ENCODE data around the gene ALDH9A1. TPM values are rescaled to one million over a fixed set of nuclear protein-coding genes. Genes with fewer than 3 reads are reported as not detected.

Gene ALDH9A1
- total RNA-seq, 4 donors from 2014 or later = 42.6 to 73.1 (median 66.1) TPM

DNA sequence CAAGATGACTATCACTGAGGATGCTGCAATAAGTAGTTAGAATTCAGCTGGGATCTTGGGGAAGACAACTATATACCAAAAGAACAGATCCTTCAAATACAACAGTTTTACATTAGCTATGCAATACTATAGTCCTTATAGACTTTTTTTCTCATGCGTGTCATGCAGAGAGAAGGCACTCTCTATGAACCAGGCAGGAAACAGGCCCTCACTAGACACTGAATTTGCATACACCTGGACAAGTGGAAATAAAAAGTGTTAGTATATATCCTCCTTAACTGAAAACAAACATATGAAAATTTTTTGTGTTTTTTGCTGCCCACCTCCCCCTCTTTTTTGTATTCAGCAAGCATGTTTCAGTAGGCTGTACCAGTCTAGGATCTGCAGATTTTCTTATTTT lies 40.4 kb upstream of the ALDH9A1 start:
- WGBS = 97% methylated on average over 1 of the region's 1 CpG
- DNase-seq (ENCODE audit: extremely low spot score) = no peak
- H3K4me3 ChIP-seq = no peak overlapping the region
- no peak overlapping the region for H3K27ac ChIP-seq (replicated peaks in 1 of 4)
- H3K27me3 ChIP-seq = no peaks in the 10 kb centered on the region
- peaks cover 0 to 5% (median 0%) of the 10 kb centered on the region in 4 donors for H3K4me1 ChIP-seq
- peaks cover 35 to 73% (median 51%) of the 10 kb centered on the region in 4 donors for H3K36me3 ChIP-seq
- TF ChIP-seq, protein P1, sequence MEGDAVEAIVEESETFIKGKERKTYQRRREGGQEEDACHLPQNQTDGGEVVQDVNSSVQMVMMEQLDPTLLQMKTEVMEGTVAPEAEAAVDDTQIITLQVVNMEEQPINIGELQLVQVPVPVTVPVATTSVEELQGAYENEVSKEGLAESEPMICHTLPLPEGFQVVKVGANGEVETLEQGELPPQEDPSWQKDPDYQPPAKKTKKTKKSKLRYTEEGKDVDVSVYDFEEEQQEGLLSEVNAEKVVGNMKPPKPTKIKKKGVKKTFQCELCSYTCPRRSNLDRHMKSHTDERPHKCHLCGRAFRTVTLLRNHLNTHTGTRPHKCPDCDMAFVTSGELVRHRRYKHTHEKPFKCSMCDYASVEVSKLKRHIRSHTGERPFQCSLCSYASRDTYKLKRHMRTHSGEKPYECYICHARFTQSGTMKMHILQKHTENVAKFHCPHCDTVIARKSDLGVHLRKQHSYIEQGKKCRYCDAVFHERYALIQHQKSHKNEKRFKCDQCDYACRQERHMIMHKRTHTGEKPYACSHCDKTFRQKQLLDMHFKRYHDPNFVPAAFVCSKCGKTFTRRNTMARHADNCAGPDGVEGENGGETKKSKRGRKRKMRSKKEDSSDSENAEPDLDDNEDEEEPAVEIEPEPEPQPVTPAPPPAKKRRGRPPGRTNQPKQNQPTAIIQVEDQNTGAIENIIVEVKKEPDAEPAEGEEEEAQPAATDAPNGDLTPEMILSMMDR (IDR thresholded peaks at IDR 0.05) = no peak
- TF ChIP-seq POLR2AphosphoS5 (IDR thresholded peaks at IDR 0.05) = no peak
- TF ChIP-seq POLR2A (IDR thresholded peaks at IDR 0.05; ENCODE audit: low read depth) = no peak
- TF ChIP-seq EP300 (IDR thresholded peaks at IDR 0.05) = no peak
- intact Hi-C loops (cut with DNase I) = no loop called here
- peaks cover 0 to 2% (median 0%) of the 10 kb centered on the region in 4 donors for H3K9me3 ChIP-seq

DNA sequence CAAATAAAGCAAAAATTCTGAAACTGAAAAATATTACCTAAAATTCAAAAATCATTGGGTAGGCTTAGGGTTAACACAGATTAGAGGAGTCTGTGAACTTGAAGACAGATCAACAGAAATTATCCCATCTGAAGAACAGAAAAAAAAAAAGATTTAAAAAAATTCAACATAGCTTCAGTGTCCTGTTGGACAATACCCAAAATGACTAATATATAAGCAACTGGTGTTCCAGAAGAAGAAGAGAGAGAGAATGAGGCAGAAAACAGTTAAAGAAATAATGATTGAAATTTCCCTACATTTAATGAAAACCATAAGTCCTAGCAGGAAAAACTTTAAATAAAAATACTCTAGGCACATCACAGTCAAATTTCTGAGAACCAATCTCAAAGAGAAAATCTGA lies 38.8 kb upstream of the ALDH9A1 start:
- H3K9me3 ChIP-seq = peaks cover 0 to 2% (median 0%) of the 10 kb centered on the region in 4 donors
- H3K4me3 ChIP-seq = no peak overlapping the region
- peaks cover 26 to 62% (median 45%) of the 10 kb centered on the region in 4 donors for H3K36me3 ChIP-seq
- intact Hi-C loops (cut with DNase I) = no loop called here
- TF ChIP-seq EP300 (IDR thresholded peaks at IDR 0.05) = no peak
- no peak for TF ChIP-seq POLR2A (IDR thresholded peaks at IDR 0.05; ENCODE audit: low read depth)
- TF ChIP-seq POLR2AphosphoS5 (IDR thresholded peaks at IDR 0.05) = no peak
- TF ChIP-seq, protein P1 (IDR thresholded peaks at IDR 0.05) = no peak
- DNase-seq (ENCODE audit: extremely low spot score) = no peak
- no peaks in the 10 kb centered on the region for H3K27me3 ChIP-seq
- H3K27ac ChIP-seq (replicated peaks in 1 of 4) = no peak overlapping the region
- H3K4me1 ChIP-seq = peaks cover 0 to 5% (median 0%) of the 10 kb centered on the region in 4 donors

DNA sequence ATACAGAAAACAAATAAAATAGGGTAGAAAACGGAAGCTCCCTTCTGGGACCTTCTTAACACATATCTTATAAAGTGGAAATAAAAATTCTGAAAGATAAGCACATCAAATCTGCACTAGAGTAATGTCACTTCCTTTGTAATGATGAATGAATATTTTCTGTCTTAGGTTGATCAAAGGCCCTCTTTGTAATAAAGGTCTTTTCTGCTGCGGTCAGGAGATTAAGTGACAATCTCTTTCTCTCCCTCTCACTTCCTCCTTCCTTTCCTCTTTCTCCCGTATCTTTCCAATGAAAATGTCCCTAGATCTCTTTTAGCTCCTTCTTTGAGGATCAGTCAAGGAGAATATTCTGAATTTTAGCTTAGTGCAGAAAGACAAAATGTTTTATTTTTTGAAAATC lies 36.5 kb upstream of the ALDH9A1 start:
- no peak overlapping the region for H3K4me3 ChIP-seq
- peaks cover 0 to 5% (median 0%) of the 10 kb centered on the region in 4 donors for H3K4me1 ChIP-seq
- peaks cover 7 to 39% (median 23%) of the 10 kb centered on the region in 4 donors for H3K36me3 ChIP-seq
- intact Hi-C loops (cut with DNase I) = no loop called here
- DNase-seq (ENCODE audit: extremely low spot score) = no peak
- TF ChIP-seq, protein P1 (IDR thresholded peaks at IDR 0.05) = no peak
- no peak for TF ChIP-seq POLR2A (IDR thresholded peaks at IDR 0.05; ENCODE audit: low read depth)
- no peak for TF ChIP-seq EP300 (IDR thresholded peaks at IDR 0.05)
- no peak for TF ChIP-seq POLR2AphosphoS5 (IDR thresholded peaks at IDR 0.05)
- no peak overlapping the region for H3K27ac ChIP-seq (replicated peaks in 1 of 4)
- no peaks in the 10 kb centered on the region for H3K27me3 ChIP-seq
- 84% methylated on average over 3 of the region's 3 CpGs for WGBS
- peaks cover 0 to 2% (median 0%) of the 10 kb centered on the region in 4 donors for H3K9me3 ChIP-seq

DNA sequence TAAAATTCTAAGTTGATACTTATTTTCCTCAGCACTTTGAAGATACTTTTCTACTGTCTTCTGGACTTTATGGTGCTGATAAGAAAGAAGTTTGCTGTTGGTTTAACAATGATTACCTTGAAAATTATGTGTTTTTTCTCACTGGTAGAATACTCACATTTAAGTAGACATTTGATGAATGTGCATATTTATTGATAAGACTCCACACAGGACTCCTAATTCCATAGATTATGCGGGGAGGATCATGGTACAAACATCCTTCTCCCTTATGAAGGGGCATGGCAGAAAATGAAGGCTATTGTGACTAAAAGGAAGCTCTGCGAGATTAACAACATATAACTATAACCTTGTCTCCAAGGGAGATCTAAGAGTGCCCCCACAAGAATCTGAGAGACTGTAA lies 28.5 kb upstream of the ALDH9A1 start:
- intact Hi-C loops (cut with DNase I) = no loop called here
- no peak for TF ChIP-seq EP300 (IDR thresholded peaks at IDR 0.05)
- no peak for TF ChIP-seq POLR2A (IDR thresholded peaks at IDR 0.05; ENCODE audit: low read depth)
- TF ChIP-seq, protein P1 (IDR thresholded peaks at IDR 0.05) = no peak
- TF ChIP-seq POLR2AphosphoS5 (IDR thresholded peaks at IDR 0.05) = no peak
- Histone ChIP-seq H3K36me3 (peaks cover 21 to 31% (median 25%) of the 10 kb centered on the region in 4 donors), H3K27me3 (no peaks in the 10 kb centered on the region), H3K4me3 (no peak overlapping the region), H3K4me1 (no peaks in the 10 kb centered on the region), H3K27ac (replicated peaks in 1 of 4) (no peak overlapping the region), H3K9me3 (no peaks in the 10 kb centered on the region)
- 94% methylated on average over 2 of the region's 2 CpGs for WGBS
- DNase-seq (ENCODE audit: extremely low spot score) = no peak

DNA sequence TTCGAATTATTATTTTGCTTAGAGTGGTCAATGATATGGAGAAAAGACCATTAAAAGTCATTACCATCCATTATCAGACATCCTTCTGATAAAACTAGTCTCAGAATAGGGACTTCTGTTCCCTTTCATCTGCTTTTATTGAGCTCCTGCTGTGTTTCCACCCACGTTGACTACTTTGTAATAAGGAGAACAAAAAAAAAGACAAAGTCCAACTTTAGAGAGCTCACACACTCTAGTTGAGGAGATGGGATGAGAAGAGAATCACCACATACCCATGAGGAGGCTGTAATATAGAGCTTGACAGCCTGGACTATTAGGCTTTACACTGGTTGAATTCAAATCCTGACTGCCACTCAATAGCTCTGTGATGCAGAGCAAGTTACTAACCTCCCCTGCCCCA lies 27.8 kb upstream of the ALDH9A1 start:
- TF ChIP-seq POLR2AphosphoS5 (IDR thresholded peaks at IDR 0.05) (no peak), POLR2A (IDR thresholded peaks at IDR 0.05; ENCODE audit: low read depth) (no peak), EP300 (IDR thresholded peaks at IDR 0.05) (no peak)
- TF ChIP-seq, protein P1 (IDR thresholded peaks at IDR 0.05) = no peak
- no peak overlapping the region for H3K27ac ChIP-seq (replicated peaks in 1 of 4)
- no peaks in the 10 kb centered on the region for H3K9me3 ChIP-seq
- intact Hi-C loops (cut with DNase I) = no loop called here
- H3K4me3 ChIP-seq = no peak overlapping the region
- peaks cover 21 to 31% (median 25%) of the 10 kb centered on the region in 4 donors for H3K36me3 ChIP-seq
- no peak for DNase-seq (ENCODE audit: extremely low spot score)
- H3K27me3 ChIP-seq = no peaks in the 10 kb centered on the region
- WGBS = 93% methylated on average over 2 of the region's 2 CpGs
- no peaks in the 10 kb centered on the region for H3K4me1 ChIP-seq

Measured in esophagus muscularis mucosa (tissue), 4 donors.